Dendritic cell treated with granulocyte-macrophage colony-stimulating factor and Interleukin-4, amounts not matched to agents 40 ng/mL and 50 ng/mL, for 4 days (primary cell): ENCODE measurements around the gene ADAM23.

Source experiments
- H3K27ac Mint-ChIP-seq: one replicate; pipeline ENCODE4 v1.8.0; 2022; ENCODE audit warnings: mild to moderate bottlenecking, mixed read lengths
- H3K27me3 Mint-ChIP-seq: one replicate; pipeline ENCODE4 v1.8.0; 2022; ENCODE audit warnings: mild to moderate bottlenecking, mixed read lengths
- H3K36me3 Mint-ChIP-seq: one replicate; pipeline ENCODE4 v1.8.0; 2022; ENCODE audit warnings: low read depth, mixed read lengths
- H3K4me1 Mint-ChIP-seq: one replicate; pipeline ENCODE4 v1.8.0; 2022; ENCODE audit warnings: low read depth, mixed read lengths
- H3K4me3 Mint-ChIP-seq: one replicate; pipeline ENCODE4 v1.8.0; 2022; ENCODE audit warnings: mild to moderate bottlenecking, moderate library complexity, mixed read lengths
- H3K9me3 Mint-ChIP-seq: one replicate; pipeline ENCODE4 v1.8.0; 2022; ENCODE audit warnings: mixed read lengths
- intact Hi-C: fragments of 100-400 bp; cut with micrococcal nuclease; formaldehyde crosslinking; loops from one replicate; pipeline ENCODE4 v1.15.0; 2022

The ADAM23 gene

DNA sequence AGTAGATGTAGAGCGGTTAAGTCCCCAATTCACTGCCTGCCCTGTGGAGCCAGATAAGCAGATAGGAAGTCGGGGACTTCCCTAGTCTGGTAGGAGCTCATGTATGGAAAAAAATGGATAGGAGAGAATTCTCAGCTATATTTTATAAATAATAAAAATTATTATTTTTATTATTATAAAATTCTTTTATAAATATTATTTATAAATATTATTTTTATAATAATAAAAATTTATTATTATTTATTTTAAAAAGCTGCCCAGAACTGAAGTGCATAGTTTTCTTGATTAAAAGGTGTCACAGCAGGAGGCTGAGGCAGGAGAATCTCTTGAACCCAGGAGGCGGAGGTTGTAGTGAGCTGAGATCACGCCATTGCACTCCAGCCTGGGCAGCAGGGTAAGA is 97.4 kb downstream of the ADAM23 start:
- H3K9me3 Mint-ChIP-seq = no peaks in the 10 kb centered on the region
- H3K27me3 Mint-ChIP-seq = no peaks in the 10 kb centered on the region
- H3K36me3 Mint-ChIP-seq = no peaks in the 10 kb centered on the region
- intact Hi-C loops = no loop called here
- no peak overlapping the region for H3K27ac Mint-ChIP-seq
- no peaks in the 10 kb centered on the region for H3K4me1 Mint-ChIP-seq
- no peak overlapping the region for H3K4me3 Mint-ChIP-seq

DNA sequence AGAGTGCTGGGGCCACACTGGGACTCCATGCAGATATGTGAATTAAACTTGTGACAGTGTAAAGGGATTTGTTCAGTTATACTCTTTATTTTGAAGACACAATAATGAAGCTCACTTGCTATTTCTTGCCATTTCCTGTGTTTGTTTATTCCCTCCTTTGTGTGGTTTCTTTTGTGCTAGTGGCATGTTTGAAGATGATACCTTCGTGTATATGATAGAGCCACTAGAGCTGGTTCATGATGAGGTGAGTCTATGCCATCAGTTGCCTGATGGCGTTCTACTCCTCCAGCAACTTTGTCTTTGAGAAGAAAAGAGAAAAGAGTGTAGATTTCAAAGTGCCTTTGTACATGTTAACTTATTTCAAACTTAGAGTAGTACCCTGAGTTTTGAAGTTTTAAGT is 99.7 kb downstream of the ADAM23 start:
- H3K36me3 Mint-ChIP-seq = no peaks in the 10 kb centered on the region
- H3K27ac Mint-ChIP-seq = no peak overlapping the region
- no peak overlapping the region for H3K4me3 Mint-ChIP-seq
- H3K9me3 Mint-ChIP-seq = no peaks in the 10 kb centered on the region
- H3K27me3 Mint-ChIP-seq = no peaks in the 10 kb centered on the region
- intact Hi-C loops = no loop called here
- H3K4me1 Mint-ChIP-seq = no peaks in the 10 kb centered on the region

DNA sequence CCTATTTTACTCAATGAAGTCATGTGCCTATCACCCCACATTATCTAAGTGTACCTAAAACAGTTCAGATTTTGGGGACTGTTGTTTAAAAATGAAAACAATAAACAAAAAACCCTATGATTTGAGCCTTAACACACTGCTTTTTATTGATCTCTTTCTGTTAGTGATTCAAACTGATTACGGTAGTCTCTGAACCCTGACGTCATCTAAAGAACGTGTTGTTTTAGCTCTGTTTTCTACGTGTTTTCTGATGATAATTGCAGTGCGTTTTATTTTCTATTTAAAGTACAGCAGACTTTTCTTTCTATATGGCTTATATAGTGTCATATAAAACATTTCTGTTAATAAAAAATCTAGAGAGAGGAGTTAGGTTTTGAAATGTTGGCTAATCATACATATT is 105.1 kb downstream of the ADAM23 start:
- Mint-ChIP-seq H3K4me3 (no peak overlapping the region), H3K36me3 (no peaks in the 10 kb centered on the region), H3K27ac (no peak overlapping the region), H3K4me1 (no peaks in the 10 kb centered on the region), H3K27me3 (no peaks in the 10 kb centered on the region), H3K9me3 (no peaks in the 10 kb centered on the region)
- intact Hi-C loops = no loop called here

DNA sequence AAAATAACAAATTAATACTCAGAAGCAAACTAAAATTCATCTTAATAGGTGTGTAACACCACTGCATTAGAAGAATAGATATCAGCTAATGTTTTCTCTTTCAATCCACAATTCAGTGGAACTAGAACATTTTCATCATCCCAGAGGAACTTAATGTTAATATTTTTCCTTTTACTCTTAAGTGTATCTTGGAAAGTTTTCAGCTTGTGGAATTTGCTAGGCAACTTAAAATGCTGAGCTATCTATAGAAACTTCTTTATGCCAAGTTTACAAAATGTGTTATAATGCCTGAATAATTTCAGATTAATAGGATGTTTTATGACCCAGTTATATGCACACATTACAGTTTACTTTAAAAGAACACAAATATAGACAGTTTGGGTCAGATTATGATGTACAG is 112.4 kb downstream of the ADAM23 start:
- H3K27ac Mint-ChIP-seq = no peak overlapping the region

DNA sequence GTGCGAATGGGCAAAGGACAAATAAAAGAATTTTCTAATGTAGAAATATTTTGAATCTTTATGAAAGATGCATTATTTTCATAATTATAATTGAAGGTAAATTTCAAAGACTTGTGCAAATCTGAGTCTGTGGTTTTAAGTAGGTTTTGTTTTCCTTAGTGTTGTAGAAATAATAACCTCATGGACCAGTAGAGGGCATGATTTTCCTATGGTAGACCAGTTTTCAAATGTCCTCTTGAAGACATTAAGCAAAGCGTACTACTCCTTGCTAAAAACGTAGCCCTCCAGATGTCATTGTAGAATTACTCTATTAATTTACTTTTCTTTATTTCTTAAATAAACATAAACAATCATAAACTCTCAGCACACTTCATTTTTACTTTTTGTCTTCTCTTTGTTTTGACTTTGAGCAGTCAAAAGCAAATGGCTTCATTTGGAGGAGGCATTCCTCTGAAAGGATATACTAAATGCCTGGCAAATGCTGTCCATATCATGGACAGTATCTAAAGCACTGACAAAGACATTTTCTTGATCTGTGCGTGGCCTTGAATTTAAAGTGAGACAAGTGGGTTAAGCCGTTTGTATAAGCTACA is 113.1 kb downstream of the ADAM23 start:
- peaks cover 5% of the 10 kb centered on the region for H3K27me3 Mint-ChIP-seq
- no peak overlapping the region for H3K27ac Mint-ChIP-seq
- no peaks in the 10 kb centered on the region for H3K36me3 Mint-ChIP-seq
- no peak overlapping the region for H3K4me3 Mint-ChIP-seq
- no peaks in the 10 kb centered on the region for H3K4me1 Mint-ChIP-seq
- H3K9me3 Mint-ChIP-seq = no peaks in the 10 kb centered on the region
- intact Hi-C loops = no loop called here

More for the DNA sequence above, 112.4 kb downstream of the ADAM23 start:
- intact Hi-C loops = no loop called here
- no peaks in the 10 kb centered on the region for H3K36me3 Mint-ChIP-seq
- H3K4me3 Mint-ChIP-seq = no peak overlapping the region
- H3K27me3 Mint-ChIP-seq = peaks cover 5% of the 10 kb centered on the region
- no peaks in the 10 kb centered on the region for H3K4me1 Mint-ChIP-seq
- no peaks in the 10 kb centered on the region for H3K9me3 Mint-ChIP-seq

DNA sequence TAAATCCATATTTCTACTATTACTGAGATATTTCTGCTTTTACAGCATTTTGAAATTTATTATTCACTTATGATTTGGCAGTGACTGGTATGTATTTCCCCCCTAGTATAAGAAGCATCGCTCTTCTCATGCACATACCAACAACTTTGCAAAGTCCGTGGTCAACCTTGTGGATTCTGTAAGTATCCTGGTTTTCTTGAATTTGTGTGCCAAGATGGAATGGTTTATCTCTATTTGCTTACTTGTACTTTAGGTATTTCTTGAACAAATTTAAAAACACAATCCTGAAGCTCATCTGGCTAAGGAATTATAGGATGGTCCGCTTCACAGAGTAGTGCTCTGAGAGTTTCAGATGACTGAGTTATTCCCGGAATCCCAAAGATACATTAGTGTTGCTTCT is 114.0 kb downstream of the ADAM23 start:
- H3K36me3 Mint-ChIP-seq = no peaks in the 10 kb centered on the region
- no peaks in the 10 kb centered on the region for H3K9me3 Mint-ChIP-seq
- no peak overlapping the region for H3K4me3 Mint-ChIP-seq
- intact Hi-C loops = no loop called here
- no peaks in the 10 kb centered on the region for H3K4me1 Mint-ChIP-seq
- H3K27ac Mint-ChIP-seq = no peak overlapping the region
- peaks cover 5% of the 10 kb centered on the region for H3K27me3 Mint-ChIP-seq

DNA sequence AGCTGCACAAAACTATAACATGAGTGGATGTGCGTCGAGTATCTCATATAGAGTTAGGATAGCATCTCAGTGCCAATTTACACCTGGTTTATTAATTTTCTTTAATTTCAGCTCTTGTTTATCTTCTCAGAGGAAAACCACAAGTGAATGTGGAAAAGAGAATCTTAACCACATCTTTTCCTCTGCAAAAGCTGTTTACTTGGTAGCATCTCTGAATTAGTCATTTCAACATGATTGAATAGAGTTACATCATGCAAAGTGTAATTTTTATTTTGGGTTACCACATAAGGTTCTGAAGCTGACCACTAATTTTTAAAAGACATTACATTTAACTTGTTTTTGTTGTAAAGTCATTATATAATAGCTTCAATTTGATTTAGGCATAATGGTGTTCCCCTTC is 115.2 kb downstream of the ADAM23 start:
- H3K27ac Mint-ChIP-seq = no peak overlapping the region
- intact Hi-C loops = loop anchor here (2.0 kb wide), 2 partner anchors 168 to 394 kb away; no protein-coding TSS in a partner anchor
- H3K4me3 Mint-ChIP-seq = no peak overlapping the region
- H3K27me3 Mint-ChIP-seq = peaks cover 5% of the 10 kb centered on the region
- no peaks in the 10 kb centered on the region for H3K4me1 Mint-ChIP-seq
- H3K36me3 Mint-ChIP-seq = no peaks in the 10 kb centered on the region
- no peaks in the 10 kb centered on the region for H3K9me3 Mint-ChIP-seq

DNA sequence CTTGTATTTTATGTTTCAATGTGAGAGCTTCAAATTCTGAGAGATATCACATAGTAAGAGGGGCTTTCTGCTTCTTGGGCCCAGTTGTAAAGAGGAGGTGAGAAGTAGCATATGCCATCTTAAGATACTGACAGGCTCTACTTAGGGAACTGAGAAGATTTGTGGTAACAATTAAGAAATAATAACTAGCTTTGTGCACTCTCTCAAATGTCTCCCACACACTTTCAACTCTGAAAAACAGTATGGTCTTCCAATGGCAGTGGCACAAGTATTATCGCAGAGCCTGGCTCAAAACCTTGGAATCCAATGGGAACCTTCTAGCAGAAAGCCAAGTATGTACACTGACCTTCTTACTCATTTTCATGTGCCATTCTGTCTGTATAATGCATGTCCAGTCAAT is 118.6 kb downstream of the ADAM23 start:
- no peaks in the 10 kb centered on the region for H3K9me3 Mint-ChIP-seq

DNA sequence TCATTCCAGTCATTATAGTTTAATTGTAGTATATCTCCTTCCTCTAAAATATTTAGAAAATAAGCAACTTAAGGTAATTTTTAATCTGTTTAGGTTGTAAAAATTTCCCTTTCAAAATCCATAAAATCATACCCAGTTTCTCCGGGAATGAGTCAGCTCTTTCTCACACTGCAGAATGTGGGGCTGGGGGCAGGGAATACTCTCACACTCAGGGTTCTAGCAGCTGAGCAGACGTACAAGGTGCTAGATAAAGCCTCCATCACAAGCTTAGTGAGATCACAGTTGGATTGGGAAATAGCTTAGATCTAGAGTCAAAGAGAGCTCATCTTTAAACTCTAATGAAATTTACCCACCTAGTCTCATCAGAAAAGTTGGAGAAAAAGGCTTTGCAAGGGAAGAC is 119.0 kb downstream of the ADAM23 start:
- Mint-ChIP-seq H3K36me3 (no peaks in the 10 kb centered on the region), H3K27ac (no peak overlapping the region), H3K4me3 (no peak overlapping the region), H3K4me1 (no peaks in the 10 kb centered on the region), H3K27me3 (peaks cover 4% of the 10 kb centered on the region), H3K9me3 (no peaks in the 10 kb centered on the region)
- intact Hi-C loops = no loop called here

More for the DNA sequence above, 118.6 kb downstream of the ADAM23 start:
- Mint-ChIP-seq H3K36me3 (no peaks in the 10 kb centered on the region), H3K27ac (no peak overlapping the region), H3K4me3 (no peak overlapping the region), H3K27me3 (peaks cover 4% of the 10 kb centered on the region), H3K4me1 (no peaks in the 10 kb centered on the region)
- intact Hi-C loops = no loop called here

DNA sequence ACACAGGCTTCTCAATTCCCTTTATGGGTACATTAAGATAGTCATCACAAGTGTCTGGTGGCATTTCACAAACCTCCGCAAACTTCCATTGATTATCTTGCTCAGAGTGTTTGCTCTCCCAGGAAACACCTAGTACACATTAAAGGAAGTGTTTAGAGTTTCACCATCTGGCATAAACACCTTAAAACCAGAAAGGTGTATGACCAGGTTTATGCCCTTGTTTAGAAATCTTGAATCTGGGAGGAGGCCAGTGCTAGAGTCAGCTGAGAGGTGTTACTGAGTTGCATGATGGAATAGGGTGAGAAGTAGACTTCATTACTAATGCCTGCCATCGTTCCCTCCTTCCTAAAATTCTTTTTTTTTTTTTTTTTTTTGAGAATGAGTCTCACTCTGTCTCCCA is 120.0 kb downstream of the ADAM23 start:
- peaks cover 4% of the 10 kb centered on the region for H3K27me3 Mint-ChIP-seq
- intact Hi-C loops = no loop called here

DNA sequence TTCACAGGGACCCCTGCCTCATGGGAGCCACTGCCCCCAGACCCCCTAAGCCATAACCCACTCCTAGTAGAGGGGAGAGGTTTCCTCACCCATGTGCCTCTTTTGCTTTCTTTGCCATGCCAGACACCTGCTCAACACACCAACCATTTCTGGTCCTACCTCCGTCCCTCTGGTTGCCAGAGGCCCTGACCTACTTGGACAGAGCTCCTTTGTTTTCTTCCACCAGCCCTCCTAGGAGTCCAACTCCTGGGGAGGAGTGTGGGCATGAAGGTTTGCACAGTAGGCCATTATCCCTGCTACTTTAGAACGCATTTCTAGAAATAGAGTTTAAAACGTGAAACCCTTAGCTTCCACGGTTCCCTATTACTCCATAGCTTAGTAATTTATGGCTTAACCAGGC is 122.3 kb downstream of the ADAM23 start:
- H3K4me3 Mint-ChIP-seq = no peak overlapping the region
- no peaks in the 10 kb centered on the region for H3K27me3 Mint-ChIP-seq
- H3K36me3 Mint-ChIP-seq = no peaks in the 10 kb centered on the region
- no peak overlapping the region for H3K27ac Mint-ChIP-seq
- intact Hi-C loops = no loop called here
- H3K4me1 Mint-ChIP-seq = no peaks in the 10 kb centered on the region
- no peaks in the 10 kb centered on the region for H3K9me3 Mint-ChIP-seq

More for the DNA sequence above, 120.0 kb downstream of the ADAM23 start:
- Mint-ChIP-seq H3K27ac (no peak overlapping the region), H3K9me3 (no peaks in the 10 kb centered on the region), H3K4me3 (no peak overlapping the region), H3K4me1 (no peaks in the 10 kb centered on the region), H3K36me3 (no peaks in the 10 kb centered on the region)

DNA sequence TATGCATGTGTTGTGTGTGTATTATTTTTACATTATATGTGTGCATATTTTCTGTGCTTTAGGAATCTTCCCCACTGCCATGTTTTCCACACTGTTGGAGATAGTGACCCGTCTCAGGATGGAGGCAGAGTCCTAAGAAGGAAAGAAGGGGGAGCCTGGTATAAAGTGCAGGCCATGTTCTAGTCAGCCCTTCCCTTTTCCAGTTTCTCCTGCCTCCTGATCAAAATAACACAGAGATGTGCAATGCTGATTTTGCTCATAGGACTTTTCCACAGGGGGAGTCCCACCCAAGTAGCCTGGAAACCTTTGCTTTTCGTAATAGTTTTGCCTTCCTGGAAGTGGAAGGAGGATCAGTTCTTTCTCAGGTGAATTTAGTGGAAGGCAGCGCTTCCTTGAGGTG is 126.1 kb downstream of the ADAM23 start:
- H3K9me3 Mint-ChIP-seq = no peaks in the 10 kb centered on the region
- no peaks in the 10 kb centered on the region for H3K4me1 Mint-ChIP-seq
- H3K27ac Mint-ChIP-seq = no peak overlapping the region
- no peak overlapping the region for H3K4me3 Mint-ChIP-seq
- H3K36me3 Mint-ChIP-seq = no peaks in the 10 kb centered on the region
- no peaks in the 10 kb centered on the region for H3K27me3 Mint-ChIP-seq
- intact Hi-C loops = no loop called here

DNA sequence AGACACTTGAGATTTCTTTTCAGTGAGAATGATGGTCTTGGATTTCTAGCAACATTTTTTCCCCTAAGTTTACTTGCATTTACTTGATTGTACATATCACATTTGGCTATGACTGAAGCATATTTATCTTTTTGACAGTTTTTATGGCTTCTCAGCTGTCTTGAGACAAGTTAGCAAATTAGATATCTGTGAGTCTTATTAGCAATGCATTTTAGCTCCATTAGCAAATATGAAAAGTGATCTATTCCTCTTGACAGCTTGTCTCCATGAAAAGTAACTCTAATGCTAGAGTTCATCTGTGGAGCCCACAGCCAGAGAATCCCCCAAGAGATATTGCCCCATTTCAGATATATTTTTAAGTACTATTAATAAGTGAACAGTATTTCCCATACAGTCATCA is 126.9 kb downstream of the ADAM23 start:
- H3K36me3 Mint-ChIP-seq = no peaks in the 10 kb centered on the region
- intact Hi-C loops = no loop called here
- no peak overlapping the region for H3K4me3 Mint-ChIP-seq
- H3K4me1 Mint-ChIP-seq = no peaks in the 10 kb centered on the region
- H3K27ac Mint-ChIP-seq = no peak overlapping the region
- H3K27me3 Mint-ChIP-seq = no peaks in the 10 kb centered on the region
- H3K9me3 Mint-ChIP-seq = no peaks in the 10 kb centered on the region

DNA sequence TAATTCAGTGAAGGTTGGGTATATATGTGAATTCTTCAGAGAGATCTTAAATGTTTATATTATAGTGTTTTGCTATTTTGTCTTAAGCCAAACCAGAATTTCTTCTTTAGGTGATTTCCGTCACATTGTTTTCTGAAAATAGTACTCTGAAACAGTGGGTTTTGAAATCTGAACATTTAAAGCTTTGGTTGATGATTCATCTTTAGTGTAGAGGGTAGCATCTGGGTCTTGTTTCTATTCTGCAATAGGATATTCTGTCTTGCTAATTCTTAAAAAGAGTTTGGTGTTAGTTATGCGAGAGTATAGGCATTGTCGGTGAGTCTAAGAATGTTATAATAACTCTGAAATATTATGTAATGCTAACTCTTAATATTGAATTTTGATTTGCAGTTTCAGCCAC is 129.4 kb downstream of the ADAM23 start:
- Mint-ChIP-seq H3K27me3 (no peaks in the 10 kb centered on the region), H3K4me3 (no peak overlapping the region), H3K27ac (no peak overlapping the region), H3K9me3 (no peaks in the 10 kb centered on the region), H3K4me1 (no peaks in the 10 kb centered on the region), H3K36me3 (no peaks in the 10 kb centered on the region)
- intact Hi-C loops = no loop called here

DNA sequence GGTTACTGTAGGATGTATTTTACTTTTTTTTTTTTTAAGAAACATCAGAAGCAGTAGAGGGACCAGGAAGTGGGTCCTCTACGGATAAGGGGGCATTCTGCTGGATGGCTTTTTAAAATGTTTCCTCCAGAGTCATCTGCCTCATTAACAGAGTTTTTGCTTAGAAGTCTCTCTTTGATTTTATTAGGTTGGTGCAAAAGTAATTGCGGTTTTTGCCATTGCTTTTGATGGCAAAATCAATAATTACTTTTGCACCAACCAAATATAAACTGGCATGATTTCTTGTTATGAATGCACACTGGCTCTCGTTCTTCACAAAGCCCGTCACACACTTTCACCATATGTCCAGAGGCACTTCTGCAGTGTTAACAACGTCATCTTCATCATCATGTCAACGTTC is 130.5 kb downstream of the ADAM23 start:
- no peaks in the 10 kb centered on the region for H3K9me3 Mint-ChIP-seq
- no peaks in the 10 kb centered on the region for H3K4me1 Mint-ChIP-seq
- H3K27me3 Mint-ChIP-seq = no peaks in the 10 kb centered on the region
- intact Hi-C loops = no loop called here
- no peaks in the 10 kb centered on the region for H3K36me3 Mint-ChIP-seq
- H3K27ac Mint-ChIP-seq = no peak overlapping the region
- no peak overlapping the region for H3K4me3 Mint-ChIP-seq
